ENCODE results near the gene ABCA12.

ABCA12 gene

DNA sequence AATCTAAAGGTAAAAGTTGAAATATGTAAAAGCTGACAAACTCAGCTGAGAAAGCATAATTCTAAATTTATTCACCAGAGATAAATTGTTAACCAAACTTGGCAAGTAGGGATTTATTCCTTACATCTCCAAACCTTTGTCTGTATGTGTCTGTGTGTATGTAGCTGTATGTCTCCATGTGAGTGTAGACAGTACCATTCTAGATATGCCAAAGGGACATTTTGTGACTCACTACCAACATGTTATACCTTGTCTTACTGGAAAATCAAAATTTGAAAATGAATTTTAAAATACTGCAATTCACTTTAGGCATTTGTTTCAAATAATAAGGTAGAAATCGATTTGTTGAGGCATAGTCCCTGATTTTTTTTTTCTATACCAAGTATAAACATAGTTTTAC lies 102.1 kb downstream of the ABCA12 start:
- Histone ChIP-seq H3K9me2 (ENCODE audit: low read depth, low read length) (no peaks in the 10 kb centered on the region), H3K4me2 (ENCODE audit: low read length) (no peak overlapping the region), H3K27me3 (ENCODE audit: insufficient read depth, low read length) (no peaks in the 10 kb centered on the region), H3K27ac (ENCODE audit: low read depth, low read length, poor library complexity, severe bottlenecking) (no peak overlapping the region), H3F3A (ENCODE audit: insufficient read depth, low read length) (no peaks in the 10 kb centered on the region), H3K79me2 (ENCODE audit: insufficient read depth, low read length) (no peaks in the 10 kb centered on the region), H3K9me3 (ENCODE audit: low read length) (no peaks in the 10 kb centered on the region), H3K4me3 (ENCODE audit: low read depth, low read length, poor library complexity, severe bottlenecking) (no peak overlapping the region), H3K36me3 (ENCODE audit: insufficient read depth, low read length) (no peaks in the 10 kb centered on the region), H2AFZ (ENCODE audit: low read length) (no peak overlapping the region), H3K9ac (ENCODE audit: low read length) (no peak overlapping the region), H4K20me1 (ENCODE audit: insufficient read depth, low read length) (no peaks in the 10 kb centered on the region), H3K4me1 (ENCODE audit: insufficient read depth, low read length, severe bottlenecking) (no peaks in the 10 kb centered on the region)
- no peak for TF ChIP-seq EZH2 (IDR thresholded peaks at IDR 0.05; ENCODE audit: borderline replicate concordance, low read length)
- TF ChIP-seq, protein P1, sequence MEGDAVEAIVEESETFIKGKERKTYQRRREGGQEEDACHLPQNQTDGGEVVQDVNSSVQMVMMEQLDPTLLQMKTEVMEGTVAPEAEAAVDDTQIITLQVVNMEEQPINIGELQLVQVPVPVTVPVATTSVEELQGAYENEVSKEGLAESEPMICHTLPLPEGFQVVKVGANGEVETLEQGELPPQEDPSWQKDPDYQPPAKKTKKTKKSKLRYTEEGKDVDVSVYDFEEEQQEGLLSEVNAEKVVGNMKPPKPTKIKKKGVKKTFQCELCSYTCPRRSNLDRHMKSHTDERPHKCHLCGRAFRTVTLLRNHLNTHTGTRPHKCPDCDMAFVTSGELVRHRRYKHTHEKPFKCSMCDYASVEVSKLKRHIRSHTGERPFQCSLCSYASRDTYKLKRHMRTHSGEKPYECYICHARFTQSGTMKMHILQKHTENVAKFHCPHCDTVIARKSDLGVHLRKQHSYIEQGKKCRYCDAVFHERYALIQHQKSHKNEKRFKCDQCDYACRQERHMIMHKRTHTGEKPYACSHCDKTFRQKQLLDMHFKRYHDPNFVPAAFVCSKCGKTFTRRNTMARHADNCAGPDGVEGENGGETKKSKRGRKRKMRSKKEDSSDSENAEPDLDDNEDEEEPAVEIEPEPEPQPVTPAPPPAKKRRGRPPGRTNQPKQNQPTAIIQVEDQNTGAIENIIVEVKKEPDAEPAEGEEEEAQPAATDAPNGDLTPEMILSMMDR (IDR thresholded peaks at IDR 0.05; ENCODE audit: low read length), result no peak

DNA sequence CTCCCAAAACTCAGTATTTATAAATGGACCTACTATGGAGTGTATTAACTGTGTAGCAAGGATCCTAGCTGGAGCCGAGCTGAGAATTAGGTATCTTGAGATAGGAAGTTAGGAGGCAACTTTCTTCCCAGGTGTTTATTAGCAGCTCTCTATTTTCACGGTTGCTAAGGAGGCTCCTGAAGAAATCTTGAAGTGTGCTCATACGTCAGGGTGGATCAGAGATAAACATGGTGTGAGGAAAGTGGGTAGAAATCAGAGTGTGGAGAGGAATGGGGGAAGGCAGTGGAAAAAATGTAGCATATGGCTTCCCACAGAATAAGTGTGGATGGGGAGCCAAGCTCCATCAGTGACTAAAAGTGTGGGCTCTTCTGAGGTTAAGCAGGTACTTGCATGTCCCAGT lies 104.3 kb downstream of the ABCA12 start:
- H4K20me1 ChIP-seq (ENCODE audit: insufficient read depth, low read length), result no peaks in the 10 kb centered on the region
- no peak overlapping the region for H3K9ac ChIP-seq (ENCODE audit: low read length)
- no peak overlapping the region for H2AFZ ChIP-seq (ENCODE audit: low read length)
- H3K4me1 ChIP-seq (ENCODE audit: insufficient read depth, low read length, severe bottlenecking), result no peaks in the 10 kb centered on the region
- no peaks in the 10 kb centered on the region for H3K9me2 ChIP-seq (ENCODE audit: low read depth, low read length)
- H3K4me3 ChIP-seq (ENCODE audit: low read depth, low read length, poor library complexity, severe bottlenecking), result no peak overlapping the region
- no peaks in the 10 kb centered on the region for H3K36me3 ChIP-seq (ENCODE audit: insufficient read depth, low read length)
- no peaks in the 10 kb centered on the region for H3K27me3 ChIP-seq (ENCODE audit: insufficient read depth, low read length)
- H3K9me3 ChIP-seq (ENCODE audit: low read length), result no peaks in the 10 kb centered on the region
- TF ChIP-seq, protein P1 (IDR thresholded peaks at IDR 0.05; ENCODE audit: low read length), result no peak
- no peak for TF ChIP-seq EZH2 (IDR thresholded peaks at IDR 0.05; ENCODE audit: borderline replicate concordance, low read length)
- no peaks in the 10 kb centered on the region for H3F3A ChIP-seq (ENCODE audit: insufficient read depth, low read length)
- H3K27ac ChIP-seq (ENCODE audit: low read depth, low read length, poor library complexity, severe bottlenecking), result no peak overlapping the region
- no peak overlapping the region for H3K4me2 ChIP-seq (ENCODE audit: low read length)
- no peaks in the 10 kb centered on the region for H3K79me2 ChIP-seq (ENCODE audit: insufficient read depth, low read length)

DNA sequence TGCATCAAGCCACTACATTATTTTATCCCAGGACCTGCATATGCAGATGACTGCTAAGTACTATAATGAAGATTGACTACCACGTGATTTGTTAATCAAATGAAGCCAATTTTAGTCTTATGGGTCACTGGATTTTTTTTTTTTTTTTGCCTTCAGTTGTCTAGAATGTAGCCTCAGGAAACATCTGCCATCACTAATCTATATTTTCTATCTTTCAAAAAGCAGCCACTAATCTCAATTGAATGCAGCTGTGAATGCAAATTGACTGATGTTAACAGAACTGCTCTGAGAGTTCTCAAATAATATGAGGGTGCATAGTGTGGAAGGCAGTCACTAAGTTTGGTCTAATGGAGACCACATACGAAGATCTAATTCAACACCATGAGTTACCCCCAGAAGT lies 106.3 kb downstream of the ABCA12 start:
- no peak overlapping the region for H3K27ac ChIP-seq (ENCODE audit: low read depth, low read length, poor library complexity, severe bottlenecking)
- no peak overlapping the region for H3K4me2 ChIP-seq (ENCODE audit: low read length)
- no peaks in the 10 kb centered on the region for H3K79me2 ChIP-seq (ENCODE audit: insufficient read depth, low read length)
- no peaks in the 10 kb centered on the region for H3K9me2 ChIP-seq (ENCODE audit: low read depth, low read length)
- no peaks in the 10 kb centered on the region for H3K9me3 ChIP-seq (ENCODE audit: low read length)
- no peaks in the 10 kb centered on the region for H3K4me1 ChIP-seq (ENCODE audit: insufficient read depth, low read length, severe bottlenecking)
- no peak overlapping the region for H2AFZ ChIP-seq (ENCODE audit: low read length)
- TF ChIP-seq EZH2 (IDR thresholded peaks at IDR 0.05; ENCODE audit: borderline replicate concordance, low read length), result no peak
- TF ChIP-seq, protein P1 (IDR thresholded peaks at IDR 0.05; ENCODE audit: low read length), result no peak
- no peak overlapping the region for H3K4me3 ChIP-seq (ENCODE audit: low read depth, low read length, poor library complexity, severe bottlenecking)
- no peaks in the 10 kb centered on the region for H3K27me3 ChIP-seq (ENCODE audit: insufficient read depth, low read length)
- H3F3A ChIP-seq (ENCODE audit: insufficient read depth, low read length), result no peaks in the 10 kb centered on the region
- no peaks in the 10 kb centered on the region for H4K20me1 ChIP-seq (ENCODE audit: insufficient read depth, low read length)
- H3K36me3 ChIP-seq (ENCODE audit: insufficient read depth, low read length), result no peaks in the 10 kb centered on the region
- H3K9ac ChIP-seq (ENCODE audit: low read length), result no peak overlapping the region
